Adipocyte (in vitro differentiated cells): Measurements from ENCODE around the gene CREB1.

Experiments used
- DNase-seq: peaks from one replicate; pipeline ENCODE4 v3.0.0-alpha.2; 2015; ENCODE audit warnings: low read depth
- H3K27me3 ChIP-seq: replicated peaks from 2 replicates; pipeline ENCODE4 v1.7.0; 2013; ENCODE audit warnings: mild to moderate bottlenecking, low read length, moderate library complexity; ENCODE audit not compliant: control insufficient read depth, insufficient read depth
- H3K36me3 ChIP-seq: 2 replicates; pipeline ENCODE4 v1.7.0; 2013; ENCODE audit warnings: low read length, mild to moderate bottlenecking, moderate library complexity; ENCODE audit not compliant: control insufficient read depth, insufficient read depth, severe bottlenecking
- H3K4me1 ChIP-seq: 2 replicates; pipeline ENCODE4 v1.7.0; 2013; ENCODE audit warnings: mild to moderate bottlenecking, low read length, moderate library complexity; ENCODE audit not compliant: control insufficient read depth, insufficient read depth
- H3K4me3 ChIP-seq: 2 replicates; pipeline ENCODE4 v1.7.0; 2013; ENCODE audit warnings: mild to moderate bottlenecking, low read length, moderate library complexity
- H3K9ac ChIP-seq: 2 replicates; pipeline ENCODE4 v1.7.0; 2013; ENCODE audit warnings: mild to moderate bottlenecking, low read length, moderate library complexity
- H3K9me3 ChIP-seq: 2 replicates; pipeline ENCODE4 v1.7.0; 2013; ENCODE audit warnings: mild to moderate bottlenecking, low read length, moderate library complexity; ENCODE audit not compliant: control insufficient read depth

CREB1 gene

DNA sequence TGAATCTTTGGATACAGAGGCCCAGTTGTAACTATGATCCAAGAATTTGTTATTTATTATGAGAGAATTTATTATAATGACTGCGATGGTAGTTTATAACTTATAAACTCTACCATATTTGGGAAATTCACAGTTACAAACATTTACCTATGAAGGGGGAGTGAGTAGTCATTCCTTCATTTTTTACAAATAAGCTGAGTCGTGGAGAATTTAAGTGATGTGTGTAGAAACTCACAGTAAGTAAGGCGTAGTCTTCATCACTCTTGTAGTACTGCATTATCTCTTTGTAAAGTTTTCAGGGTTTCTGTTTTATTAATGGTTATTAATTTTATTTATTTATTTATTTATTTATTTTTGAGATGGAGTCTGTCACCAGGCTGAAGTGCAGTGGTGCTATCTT, 13.5 kb downstream of the CREB1 start:
- H3K4me1 ChIP-seq: peaks cover 12% of the 10 kb centered on the region
- DNase-seq: no peak
- H3K9me3 ChIP-seq: no peaks in the 10 kb centered on the region
- no peak overlapping the region for H3K4me3 ChIP-seq
- no peak overlapping the region for H3K9ac ChIP-seq
- H3K27me3 ChIP-seq: no peaks in the 10 kb centered on the region
- no peaks in the 10 kb centered on the region for H3K36me3 ChIP-seq

GRCh38 chr2:207546822-207547221, 17.1 kb downstream of the CREB1 start:
- Histone ChIP-seq H3K9ac (no peak overlapping the region), H3K27me3 (no peaks in the 10 kb centered on the region), H3K9me3 (no peaks in the 10 kb centered on the region), H3K4me1 (peaks cover 27% of the 10 kb centered on the region), H3K4me3 (no peak overlapping the region), H3K36me3 (no peaks in the 10 kb centered on the region)
- DNase-seq: peak; percentile 61

DNA sequence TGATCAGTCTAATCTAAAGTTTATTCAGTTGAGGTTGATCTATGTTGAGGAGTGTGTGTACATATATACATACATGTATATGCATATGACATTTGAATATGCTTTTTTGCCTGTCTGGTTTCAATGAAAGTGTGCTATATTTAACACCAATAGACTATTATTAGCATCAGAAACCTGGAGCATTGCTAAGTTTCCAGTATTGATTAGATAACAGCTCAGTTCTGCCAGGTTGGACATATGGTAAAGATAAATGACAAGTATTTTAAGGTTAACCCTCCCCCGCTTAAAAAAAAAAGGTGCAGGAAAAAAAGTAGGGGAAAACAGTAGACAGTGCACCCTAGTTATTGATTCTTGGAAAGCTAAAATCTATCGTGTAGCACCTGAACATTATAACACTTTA, 19.4 kb downstream of the CREB1 start:
- no peak for DNase-seq
- Histone ChIP-seq H3K36me3 (no peaks in the 10 kb centered on the region), H3K4me3 (no peak overlapping the region), H3K27me3 (no peaks in the 10 kb centered on the region), H3K9ac (no peak overlapping the region), H3K9me3 (no peaks in the 10 kb centered on the region), H3K4me1 (peaks cover 27% of the 10 kb centered on the region)

- Histone ChIP-seq H3K9me3 (no peaks in the 10 kb centered on the region), H3K9ac (no peak overlapping the region), H3K27me3 (no peaks in the 10 kb centered on the region), H3K36me3 (peaks cover 36% of the 10 kb centered on the region), H3K4me1 (peaks cover 23% of the 10 kb centered on the region), H3K4me3 (no peak overlapping the region)
- peak; percentile 85 for DNase-seq
Measured at GRCh38 chr2:207558079-207558491, 28.3 kb downstream of the CREB1 start.

GRCh38 chr2:207561386-207562080, 31.8 kb downstream of the CREB1 start:
- Histone ChIP-seq H3K4me3 (no peak overlapping the region), H3K36me3 (peaks cover 44% of the 10 kb centered on the region), H3K4me1 (peaks cover 22% of the 10 kb centered on the region), H3K9ac (no peak overlapping the region), H3K27me3 (no peaks in the 10 kb centered on the region), H3K9me3 (no peaks in the 10 kb centered on the region)
- DNase-seq: no peak

DNA sequence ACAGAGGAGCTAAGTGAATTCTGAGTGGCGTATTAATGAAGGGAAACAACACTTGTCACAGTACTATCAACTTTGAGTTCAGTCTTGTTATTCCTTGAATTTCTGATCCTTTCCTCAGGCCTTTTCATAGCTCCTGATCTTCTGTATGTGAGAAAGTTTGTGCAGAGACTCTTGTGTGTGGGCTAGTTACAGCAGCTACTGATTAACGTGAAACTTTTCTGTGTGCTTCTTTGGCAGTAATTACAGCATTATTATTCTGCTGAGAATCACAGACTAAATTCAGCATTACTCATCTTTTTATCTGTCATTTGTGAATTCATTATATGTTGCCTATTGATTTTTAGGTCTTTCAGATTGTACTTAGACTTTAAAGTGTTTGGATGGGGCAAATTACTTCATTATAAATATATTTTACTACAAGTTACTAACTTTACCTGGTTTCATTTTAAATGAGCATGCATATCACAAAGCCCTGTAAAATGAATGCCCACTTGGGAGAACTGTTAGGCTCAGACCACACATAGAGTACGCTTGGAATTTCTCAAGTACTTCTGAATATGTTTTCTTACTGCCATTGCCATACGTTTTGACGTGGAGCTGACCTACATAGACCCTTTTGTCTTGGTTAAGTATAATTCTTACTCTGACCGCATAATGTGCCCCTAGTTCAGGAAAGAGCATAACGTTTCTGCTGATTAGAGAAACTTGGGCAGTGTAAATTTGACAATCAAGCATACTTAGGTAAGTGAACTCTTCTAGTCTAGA, 36.2 kb downstream of the CREB1 start:
- no peak overlapping the region for H3K4me3 ChIP-seq
- no peak for DNase-seq
- H3K27me3 ChIP-seq: no peaks in the 10 kb centered on the region
- peaks cover 4% of the 10 kb centered on the region for H3K4me1 ChIP-seq
- H3K9me3 ChIP-seq: no peaks in the 10 kb centered on the region
- H3K36me3 ChIP-seq: peaks cover 51% of the 10 kb centered on the region
- H3K9ac ChIP-seq: no peak overlapping the region

GRCh38 chr2:207567671-207568070, 37.9 kb downstream of the CREB1 start:
- no peak for DNase-seq
- Histone ChIP-seq H3K4me1 (peaks cover 4% of the 10 kb centered on the region), H3K4me3 (no peak overlapping the region), H3K36me3 (peaks cover 44% of the 10 kb centered on the region), H3K9ac (no peak overlapping the region), H3K9me3 (no peaks in the 10 kb centered on the region), H3K27me3 (no peaks in the 10 kb centered on the region)

- Histone ChIP-seq H3K36me3 (peaks cover 59% of the 10 kb centered on the region), H3K27me3 (no peaks in the 10 kb centered on the region)
- DNase-seq: no peak
Measured at GRCh38 chr2:207571370-207571769, 41.6 kb downstream of the CREB1 start.

DNA sequence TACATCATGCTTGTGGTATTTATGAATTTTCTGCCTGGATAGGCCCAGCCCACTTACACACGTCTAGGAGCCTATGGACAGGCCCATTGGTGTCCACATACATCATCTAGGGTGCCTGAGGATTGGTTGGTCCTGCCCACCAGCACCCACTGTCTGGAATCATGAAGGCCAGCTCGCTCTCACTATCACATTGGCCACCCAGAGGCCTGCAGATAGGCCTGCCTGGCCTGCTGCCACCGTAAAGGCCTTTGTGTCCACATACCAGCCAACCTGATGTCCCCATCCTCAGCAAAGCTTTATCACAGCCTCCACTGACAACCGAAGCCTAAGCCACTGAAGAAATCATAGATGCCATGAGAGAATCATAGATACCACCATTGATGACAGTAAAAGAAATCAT, 55.2 kb downstream of the CREB1 start:
- Histone ChIP-seq H3K36me3 (peaks cover 73% of the 10 kb centered on the region), H3K9ac (no peak overlapping the region)

More at GRCh38 chr2:207571370-207571769, 41.6 kb downstream of the CREB1 start:
- Histone ChIP-seq H3K4me1 (peaks cover 7% of the 10 kb centered on the region), H3K4me3 (no peak overlapping the region), H3K9ac (no peak overlapping the region), H3K9me3 (no peaks in the 10 kb centered on the region)

DNA sequence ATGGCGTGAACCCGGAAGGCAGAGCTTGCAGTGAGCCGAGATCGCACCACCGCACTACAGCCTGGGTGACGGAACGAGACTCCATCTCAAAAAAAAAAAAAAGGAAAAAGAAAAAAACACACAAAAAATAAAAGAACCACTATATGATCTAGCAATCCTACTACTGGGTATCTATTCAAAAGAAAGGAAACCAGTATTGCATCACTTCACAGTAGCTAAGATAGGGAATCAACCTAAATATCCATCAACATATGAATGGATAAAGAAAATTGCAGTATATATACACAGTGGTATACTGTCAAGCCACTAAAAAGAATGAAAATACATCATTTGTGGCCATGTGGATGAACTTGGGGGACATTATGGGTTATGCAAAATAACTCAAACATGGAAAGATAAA, 57.5 kb downstream of the CREB1 start:
- Histone ChIP-seq H3K4me1 (no peaks in the 10 kb centered on the region), H3K9me3 (peaks cover 8% of the 10 kb centered on the region), H3K36me3 (peaks cover 63% of the 10 kb centered on the region), H3K27me3 (no peaks in the 10 kb centered on the region), H3K4me3 (no peak overlapping the region), H3K9ac (no peak overlapping the region)
- DNase-seq: no peak

More for the DNA sequence above, 55.2 kb downstream of the CREB1 start:
- H3K27me3 ChIP-seq: no peaks in the 10 kb centered on the region
- no peaks in the 10 kb centered on the region for H3K4me1 ChIP-seq
- H3K4me3 ChIP-seq: no peak overlapping the region
- no peak for DNase-seq
- no peaks in the 10 kb centered on the region for H3K9me3 ChIP-seq

DNA sequence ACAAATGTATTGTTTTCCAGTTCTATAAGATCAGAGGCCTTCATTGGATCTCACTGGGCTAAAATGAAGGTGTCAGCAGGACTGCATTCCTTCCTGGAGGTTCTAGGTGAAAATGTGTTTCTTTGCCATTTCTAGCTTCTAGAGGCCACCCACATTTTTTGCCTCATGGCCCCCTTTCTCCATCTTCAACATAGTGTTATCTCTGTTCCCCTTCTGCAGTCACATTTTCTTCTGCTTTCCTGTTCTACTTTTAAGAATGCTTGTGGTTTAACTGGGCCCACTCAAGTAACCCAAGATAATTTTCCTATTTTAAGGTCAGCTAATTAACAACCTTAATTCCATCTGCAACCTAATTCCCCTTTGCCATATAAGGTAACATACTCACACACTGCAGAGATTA, 59.4 kb downstream of the CREB1 start:
- H3K9ac ChIP-seq: no peak overlapping the region
- peaks cover 60% of the 10 kb centered on the region for H3K36me3 ChIP-seq
- H3K4me3 ChIP-seq: no peak overlapping the region
- no peak for DNase-seq
- no peaks in the 10 kb centered on the region for H3K27me3 ChIP-seq
- H3K9me3 ChIP-seq: peaks cover 10% of the 10 kb centered on the region
- H3K4me1 ChIP-seq: no peaks in the 10 kb centered on the region
